Central memory CD8-positive, alpha-beta T cell (primary cell): ENCODE measurements around the gene FRS2.
"Not testable (repeated sequence)": the region's sequence is repeated elsewhere in the genome, so short reads cannot be mapped to it uniquely, and the experiment has no call there.

Source experiments
- ATAC-seq: fragments of 150-1000 bp; cut with Tn5 transposase; replicated peaks from 2 replicates; pipeline ENCODE4 v1.10.0; 2022; ENCODE audit warnings: mild to moderate bottlenecking, moderate FRiP score, moderate number of reproducible peaks; ENCODE audit not compliant: poor library complexity, severe bottlenecking; ENCODE audit errors: extremely low read depth
- DNase-seq, 2 donors: peaks; one replicate each; pipeline ENCODE4 v3.0.0; 2021; ENCODE audit warnings: low spot score in 2 of 2
- H3K27ac Mint-ChIP-seq: one replicate; pipeline ENCODE4 v1.8.0; 2022; ENCODE audit warnings: low read depth, mild to moderate bottlenecking, moderate library complexity, mixed read lengths
- H3K27me3 Mint-ChIP-seq: one replicate; pipeline ENCODE4 v1.8.0; 2022; ENCODE audit warnings: mixed read lengths
- H3K36me3 Mint-ChIP-seq: one replicate; pipeline ENCODE4 v1.8.0; 2022; ENCODE audit warnings: mild to moderate bottlenecking, moderate library complexity, mixed read lengths; ENCODE audit not compliant: insufficient read depth
- H3K4me1 Mint-ChIP-seq: one replicate; pipeline ENCODE4 v1.8.0; 2022; ENCODE audit warnings: mixed read lengths
- H3K4me3 Mint-ChIP-seq: one replicate; pipeline ENCODE4 v1.8.0; 2022; ENCODE audit warnings: mild to moderate bottlenecking, moderate library complexity, mixed read lengths
- H3K9me3 Mint-ChIP-seq: one replicate; pipeline ENCODE4 v1.8.0; 2022; ENCODE audit warnings: mixed read lengths

FRS2 gene

GRCh38 chr12:69440016-69440415 is 30.2 kb upstream of the FRS2 start:
- ATAC-seq (no peak), DNase-seq (no peak)
- Mint-ChIP-seq H3K4me1 (no peaks in the 10 kb centered on the region), H3K4me3 (no peak overlapping the region), H3K9me3 (no peaks in the 10 kb centered on the region), H3K27ac (no peak overlapping the region), H3K27me3 (no peaks in the 10 kb centered on the region), H3K36me3 (no peaks in the 10 kb centered on the region)

- ATAC-seq (no peak), DNase-seq (no peak)
- no peaks in the 10 kb centered on the region for H3K4me1 Mint-ChIP-seq
- H3K9me3 Mint-ChIP-seq, result no peaks in the 10 kb centered on the region
- H3K27me3 Mint-ChIP-seq, result no peaks in the 10 kb centered on the region
- no peak overlapping the region for H3K4me3 Mint-ChIP-seq
- H3K36me3 Mint-ChIP-seq, result no peaks in the 10 kb centered on the region
- H3K27ac Mint-ChIP-seq, result no peak overlapping the region
These were observed 29.3 kb upstream of the FRS2 start for GRCh38 chr12:69440886-69441285.

GRCh38 chr12:69442894-69443293 is 27.3 kb upstream of the FRS2 start:
- no peaks in the 10 kb centered on the region for H3K36me3 Mint-ChIP-seq
- ATAC-seq (no peak), DNase-seq (no peak)
- no peaks in the 10 kb centered on the region for H3K27me3 Mint-ChIP-seq
- no peak overlapping the region for H3K27ac Mint-ChIP-seq
- H3K4me1 Mint-ChIP-seq, result no peaks in the 10 kb centered on the region
- no peaks in the 10 kb centered on the region for H3K9me3 Mint-ChIP-seq
- H3K4me3 Mint-ChIP-seq, result no peak overlapping the region

GRCh38 chr12:69443916-69444315 is 26.3 kb upstream of the FRS2 start:
- no peaks in the 10 kb centered on the region for H3K9me3 Mint-ChIP-seq
- H3K4me3 Mint-ChIP-seq, result no peak overlapping the region
- ATAC-seq, result no peak
- H3K4me1 Mint-ChIP-seq, result no peaks in the 10 kb centered on the region
- DNase-seq, result no peak
- H3K36me3 Mint-ChIP-seq, result no peaks in the 10 kb centered on the region
- H3K27ac Mint-ChIP-seq, result no peak overlapping the region
- no peaks in the 10 kb centered on the region for H3K27me3 Mint-ChIP-seq

- no peak overlapping the region for H3K27ac Mint-ChIP-seq
- no peak overlapping the region for H3K4me3 Mint-ChIP-seq
- no peak for ATAC-seq
- no peaks in the 10 kb centered on the region for H3K4me1 Mint-ChIP-seq
- H3K36me3 Mint-ChIP-seq, result no peaks in the 10 kb centered on the region
- H3K27me3 Mint-ChIP-seq, result no peaks in the 10 kb centered on the region
- H3K9me3 Mint-ChIP-seq, result no peaks in the 10 kb centered on the region
- no peak for DNase-seq
These were observed 22.3 kb upstream of the FRS2 start for GRCh38 chr12:69447892-69448291.

- H3K4me1 Mint-ChIP-seq, DNase-seq, H3K9me3 Mint-ChIP-seq, ATAC-seq, H3K27ac Mint-ChIP-seq, H3K4me3 Mint-ChIP-seq, H3K36me3 Mint-ChIP-seq, H3K27me3 Mint-ChIP-seq: not testable (repeated sequence)
These were observed 17.5 kb upstream of the FRS2 start for GRCh38 chr12:69452598-69453132.

- H3K36me3 Mint-ChIP-seq, result no peaks in the 10 kb centered on the region
- ATAC-seq, result no peak
- H3K27ac Mint-ChIP-seq, result no peak overlapping the region
- H3K27me3 Mint-ChIP-seq, result peaks cover 6% of the 10 kb centered on the region
- no peak overlapping the region for H3K4me3 Mint-ChIP-seq
- DNase-seq, result no peak
- H3K4me1 Mint-ChIP-seq, result no peaks in the 10 kb centered on the region
- no peaks in the 10 kb centered on the region for H3K9me3 Mint-ChIP-seq
These were observed 13.9 kb upstream of the FRS2 start for GRCh38 chr12:69456239-69456638.

- Mint-ChIP-seq H3K27me3 (peaks cover 13% of the 10 kb centered on the region), H3K36me3 (no peaks in the 10 kb centered on the region), H3K9me3 (no peaks in the 10 kb centered on the region), H3K4me3 (no peak overlapping the region), H3K27ac (no peak overlapping the region), H3K4me1 (no peaks in the 10 kb centered on the region)
- ATAC-seq (no peak), DNase-seq (no peak)
These were observed 12.8 kb upstream of the FRS2 start for GRCh38 chr12:69457433-69457832.

GRCh38 chr12:69459477-69459876 is 10.7 kb upstream of the FRS2 start:
- Mint-ChIP-seq H3K4me3 (no peak overlapping the region), H3K36me3 (no peaks in the 10 kb centered on the region), H3K9me3 (no peaks in the 10 kb centered on the region), H3K27me3 (peaks cover 15% of the 10 kb centered on the region), H3K27ac (no peak overlapping the region), H3K4me1 (no peaks in the 10 kb centered on the region)
- DNase-seq (no peak), ATAC-seq (no peak)

GRCh38 chr12:69464428-69464827 is 5.8 kb upstream of the FRS2 start:
- Mint-ChIP-seq H3K27ac (no peak overlapping the region), H3K4me3 (no peak overlapping the region), H3K4me1 (no peaks in the 10 kb centered on the region)

GRCh38 chr12:69466867-69467266 is 3.3 kb upstream of the FRS2 start:
- H3K4me1 Mint-ChIP-seq, result peaks cover 11% of the 10 kb centered on the region
- no peak overlapping the region for H3K27ac Mint-ChIP-seq
- no peak for ATAC-seq
- H3K9me3 Mint-ChIP-seq, result no peaks in the 10 kb centered on the region
- peaks cover 4% of the 10 kb centered on the region for H3K36me3 Mint-ChIP-seq
- peaks cover 8% of the 10 kb centered on the region for H3K27me3 Mint-ChIP-seq
- H3K4me3 Mint-ChIP-seq, result no peak overlapping the region
- DNase-seq, result no peak

More at GRCh38 chr12:69464428-69464827, 5.8 kb upstream of the FRS2 start:
- Mint-ChIP-seq H3K9me3 (no peaks in the 10 kb centered on the region), H3K36me3 (no peaks in the 10 kb centered on the region), H3K27me3 (peaks cover 10% of the 10 kb centered on the region)
- ATAC-seq, result no peak
- DNase-seq, result no peak

GRCh38 chr12:69467366-69467765 is 2.8 kb upstream of the FRS2 start:
- H3K9me3 Mint-ChIP-seq, result no peaks in the 10 kb centered on the region
- peaks cover 16% of the 10 kb centered on the region for H3K4me1 Mint-ChIP-seq
- H3K36me3 Mint-ChIP-seq, result peaks cover 4% of the 10 kb centered on the region
- ATAC-seq (no peak), DNase-seq (no peak)
- H3K27ac Mint-ChIP-seq, result no peak overlapping the region
- H3K27me3 Mint-ChIP-seq, result peaks cover 3% of the 10 kb centered on the region
- no peak overlapping the region for H3K4me3 Mint-ChIP-seq

- H3K4me1 Mint-ChIP-seq, result peaks cover 27% of the 10 kb centered on the region
- H3K27ac Mint-ChIP-seq, result no peak overlapping the region
These were observed 1.8 kb upstream of the FRS2 start for GRCh38 chr12:69468237-69469026.

More at GRCh38 chr12:69468237-69469026, 1.8 kb upstream of the FRS2 start:
- ATAC-seq, result no peak
- no peak for DNase-seq
- no peaks in the 10 kb centered on the region for H3K27me3 Mint-ChIP-seq
- no peak overlapping the region for H3K4me3 Mint-ChIP-seq
- H3K9me3 Mint-ChIP-seq, result no peaks in the 10 kb centered on the region
- peaks cover 4% of the 10 kb centered on the region for H3K36me3 Mint-ChIP-seq
